Endothelial cell of umbilical vein (primary cell): Measurements from ENCODE around the gene STK39. TPM values are rescaled to one million over a fixed set of nuclear protein-coding genes. Genes with fewer than 3 reads are reported as not detected.

Source experiments
- BruUV-seq: library from RNA; stranded (reverse); fragments of 400-500 nt; replicated peaks from 2 replicates; lab custom pipeline; 2021; lab: Mats Ljungman, UMichigan
- CTCF ChIA-PET: fragments of 300-600, 350-600 bp; sonication (Branson Sonifier 250); formaldehyde crosslinking; loops from one replicate; lab custom pipeline; 2021; ENCODE audit warnings: antibody characterized with exemption, inconsistent platforms; lab: Charles Lee
- POLR2A ChIA-PET: fragments of 300-600, 350-600 bp; sonication (Branson Sonifier 250); formaldehyde crosslinking; loops from one replicate; lab custom pipeline; 2021; ENCODE audit warnings: antibody characterized with exemption, inconsistent platforms; lab: Charles Lee
- DNase-seq: peaks from one replicate; pipeline ENCODE4 v3.0.0-alpha.2; 2011; ENCODE audit warnings: low read depth, low spot score
- FAIRE-seq: peaks from 2 replicates; lab custom pipeline; 2011; peaks lifted over from hg19 to GRCh38; lab: Jason Lieb, UNC
- H2AFZ ChIP-seq: 2 replicates; pipeline ENCODE4 v1.6.0; 2012; ENCODE audit warnings: low read depth, low read length, control low read depth, inconsistent platforms
- H3K27ac ChIP-seq: 2 replicates; pipeline ENCODE4 v1.5.1; 2011; ENCODE audit warnings: low read depth, mild to moderate bottlenecking, control low read depth, low read length, moderate library complexity; ENCODE audit not compliant: insufficient read depth
- H3K27me3 ChIP-seq, 2 experiments: 2 replicates each; pipeline versions ENCODE4 v1.6.0 to v1.6.1; 2011; ENCODE audit warnings: low read length in 2 of 2, mixed read lengths in 1 of 2; ENCODE audit not compliant: control insufficient read depth in 2 of 2, insufficient read depth in 2 of 2
- H3K36me3 ChIP-seq, 2 experiments: 2 replicates in 1 of 2; 3 replicates in 1 of 2; pipeline ENCODE4 v1.5.1; 2011; ENCODE audit warnings: low read length in 2 of 2, mild to moderate bottlenecking in 1 of 2, moderate library complexity in 1 of 2; ENCODE audit not compliant: control insufficient read depth in 2 of 2, insufficient read depth in 2 of 2; ENCODE audit errors: extremely low read depth in 1 of 2
- H3K4me1 ChIP-seq: 3 replicates; pipeline ENCODE4 v1.5.1; 2011; ENCODE audit warnings: mild to moderate bottlenecking, low read length; ENCODE audit not compliant: control insufficient read depth, insufficient read depth; ENCODE audit errors: extremely low read depth
- H3K4me2 ChIP-seq: 2 replicates; pipeline ENCODE4 v1.6.1; 2011; ENCODE audit warnings: low read length, control low read depth, mixed read lengths; ENCODE audit not compliant: insufficient read depth
- H3K4me3 ChIP-seq, 3 experiments: fragments of 200-600 bp in 1 of 3; sonication (generic), shearing (Covaris generic) in 1 of 3; replicated peaks in 1 of 3; 2 replicates each; pipeline ENCODE4 v1.5.1; 2011 to 2016; ENCODE audit warnings: control low read depth in 3 of 3, low read length in 3 of 3, mild to moderate bottlenecking in 2 of 3, inconsistent platforms in 1 of 3, low read depth in 1 of 3, moderate library complexity in 1 of 3; ENCODE audit not compliant: insufficient read depth in 1 of 3
- H3K79me2 ChIP-seq: 2 replicates; pipeline ENCODE4 v1.6.0; 2012; ENCODE audit warnings: low read length, inconsistent platforms; ENCODE audit not compliant: control insufficient read depth, insufficient read depth
- H3K9ac ChIP-seq: replicated peaks from 2 replicates; pipeline ENCODE3; 2011; ENCODE audit warnings: low read length, control low read depth; ENCODE audit not compliant: insufficient read depth; ENCODE audit errors: extremely low read depth
- H3K9me1 ChIP-seq: replicated peaks from 3 replicates; pipeline ENCODE4 v1.6.0; 2011; ENCODE audit warnings: mild to moderate bottlenecking, low read length; ENCODE audit not compliant: control insufficient read depth, insufficient read depth; ENCODE audit errors: extremely low read depth
- H3K9me3 ChIP-seq: replicated peaks from 2 replicates; pipeline ENCODE4 v1.5.1; 2012; ENCODE audit warnings: low read length, inconsistent platforms; ENCODE audit not compliant: control insufficient read depth, insufficient read depth
- H4K20me1 ChIP-seq: replicated peaks from 2 replicates; pipeline ENCODE3; 2011; ENCODE audit warnings: mild to moderate bottlenecking, low read length; ENCODE audit not compliant: control insufficient read depth, insufficient read depth; ENCODE audit errors: extremely low read depth
- CTCF ChIP-seq, 2 donors: IDR thresholded peaks; 1 replicate in 1 of 2; 2 replicates in 1 of 2; pipeline ENCODE4 v1.5.1; 2011; ENCODE audit warnings: low read length in 2 of 2, mild to moderate bottlenecking in 2 of 2, moderate library complexity in 2 of 2, control low read depth in 1 of 2, inconsistent platforms in 1 of 2, low read depth in 1 of 2; ENCODE audit not compliant: insufficient read depth in 1 of 2; ENCODE audit errors: extremely low read depth in 1 of 2
- EZH2 ChIP-seq: IDR thresholded peaks from 2 replicates; pipeline ENCODE4 v1.6.1; 2012; ENCODE audit warnings: borderline replicate concordance, low read depth, mild to moderate bottlenecking, moderate library complexity, low read length, inconsistent platforms; ENCODE audit not compliant: severe bottlenecking
- FOS ChIP-seq: IDR thresholded peaks from 2 replicates; pipeline ENCODE4 v1.6.1; 2011; ENCODE audit warnings: mild to moderate bottlenecking, low read length, moderate library complexity, borderline replicate concordance; ENCODE audit not compliant: insufficient read depth
- GATA2 ChIP-seq: IDR thresholded peaks from 2 replicates; pipeline ENCODE4 v1.7.0; 2011; ENCODE audit warnings: low read depth, mild to moderate bottlenecking, moderate library complexity, mixed read lengths, low read length; ENCODE audit not compliant: insufficient read length, insufficient read depth
- JUN ChIP-seq: IDR thresholded peaks from 2 replicates; pipeline ENCODE4 v1.6.1; 2011; ENCODE audit warnings: borderline replicate concordance, low read depth; ENCODE audit not compliant: insufficient read length, insufficient read depth
- MAX ChIP-seq: IDR thresholded peaks from 2 replicates; pipeline ENCODE4 v1.6.1; 2011; ENCODE audit not compliant: insufficient read depth, insufficient read length
- MYC ChIP-seq: IDR thresholded peaks from one replicate; pipeline ENCODE4 v1.6.1; 2011; ENCODE audit warnings: mild to moderate bottlenecking, low read depth, low read length
- POLR2A ChIP-seq: IDR thresholded peaks from 2 replicates; pipeline ENCODE4 v1.6.1; 2012; ENCODE audit warnings: low read depth, mild to moderate bottlenecking, control low read depth, low read length
- POLR2AphosphoS5 ChIP-seq: IDR thresholded peaks from 2 replicates; pipeline ENCODE4 v1.6.1; 2012; ENCODE audit warnings: low read depth, mild to moderate bottlenecking, control low read depth, low read length, moderate library complexity; ENCODE audit not compliant: insufficient read depth
- dilution Hi-C: fragments of 300-500 bp; cut with MboI; formaldehyde crosslinking; loops from one replicate; pipeline ENCODE4 v1.15.0; 2019; ENCODE audit warnings: low sequenced_read_pairs; ENCODE audit not compliant: extremely low pct_ligation_motif_present
- intact Hi-C: fragments of 100-400 bp; cut with micrococcal nuclease; formaldehyde crosslinking; loops from one replicate; pipeline ENCODE4 v1.10.0; 2022
- polyA plus RNA-seq, 4 experiments: library from polyadenylated mRNA; depleted of rRNA in 3 of 4; stranded (reverse) in 3 of 4; unstranded in 1 of 4; fragments of >200 nt; gene quantifications; 2 replicates each; pipeline versions ENCODE4 v1.2.1 to v1.2.3, GENCODE V29; 2011 to 2012; ENCODE audit warnings: missing spikeins in 1 of 4
- total RNA-seq: library from RNA; stranded (reverse); gene quantifications from 2 replicates; pipeline ENCODE4 v1.2.3, GENCODE V29; 2021

The STK39 gene
- total and polyA plus RNA-seq, 2 donors (not counting 3 experiments of a cell fraction or from before 2014, with no cell fraction given), result 4.6 to 13.1 TPM

GRCh38 chr2:167961536-167962048 is 285.8 kb downstream of the STK39 start:
- no peak overlapping the region for H3K4me3 ChIP-seq
- H3K36me3 ChIP-seq, result no peaks in the 10 kb centered on the region
- BruUV-seq, result no TSS peak
- no peaks in the 10 kb centered on the region for H3K79me2 ChIP-seq
- no peaks in the 10 kb centered on the region for H3K4me1 ChIP-seq
- ChIA-PET CTCF (no interaction called here), POLR2A (no interaction called here)
- DNase-seq (no peak), FAIRE-seq (no peak)
- dilution Hi-C loops (no loop called here), intact Hi-C loops (no loop called here)
- no peak overlapping the region for H3K27ac ChIP-seq
- H4K20me1 ChIP-seq, result no peaks in the 10 kb centered on the region
- no peaks in the 10 kb centered on the region for H3K9me1 ChIP-seq
- no peak overlapping the region for H3K4me2 ChIP-seq
- no peaks in the 10 kb centered on the region for H3K27me3 ChIP-seq
- H3K9me3 ChIP-seq, result no peaks in the 10 kb centered on the region
- H2AFZ ChIP-seq, result no peak overlapping the region
- TF ChIP-seq POLR2A, result no peak
- no peak for TF ChIP-seq EZH2
- no peak for TF ChIP-seq GATA2
- TF ChIP-seq POLR2AphosphoS5, result no peak
- TF ChIP-seq JUN, result no peak
- TF ChIP-seq MYC, result no peak
- TF ChIP-seq FOS, result no peak
- TF ChIP-seq MAX, result no peak
- TF ChIP-seq CTCF (IDR thresholded peaks at IDR 0.05; ENCODE audit: extremely low read depth in 1 of 2, insufficient read depth in 1 of 2, low read depth in 1 of 2, low read length in 2 of 2), result no peak
- no peak overlapping the region for H3K9ac ChIP-seq
